ENCODE measurements around the gene WNK1. TPM values are rescaled to one million over a fixed set of nuclear protein-coding genes. Genes with fewer than 3 reads are reported as not detected.
A peak's percentile ranks its signal among the peaks of the same experiment; 100 is the strongest.

WNK1 gene
- total and polyA plus RNA-seq, 2 donors from 2014 or later, result 40.2 to 173 TPM

DNA sequence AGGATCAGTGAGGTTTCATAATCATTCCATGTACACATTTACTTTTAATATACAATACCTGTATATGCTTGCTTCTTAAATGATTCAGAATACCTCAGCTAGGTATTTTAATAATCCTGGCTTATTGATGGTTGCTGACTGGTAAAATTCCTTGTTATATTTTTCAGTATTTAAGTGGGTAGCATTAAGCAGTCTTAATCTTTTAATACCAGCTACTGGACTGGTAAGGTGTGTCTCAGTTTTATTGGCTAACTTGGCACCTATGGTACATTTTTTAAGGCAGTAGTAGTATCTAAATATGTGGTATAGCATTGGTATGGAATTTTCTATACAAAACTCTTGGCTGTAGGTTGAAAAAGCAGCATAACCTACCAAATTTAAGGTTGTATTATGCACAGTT is 100.5 kb downstream of the WNK1 start:
- DNase-seq (no peak), FAIRE-seq (no peak)
- Histone ChIP-seq H3K27me3 (ENCODE audit: control insufficient read depth, insufficient read depth, low read length) (no peaks in the 10 kb centered on the region), H3K9me3 (ENCODE audit: control insufficient read depth in 2 of 3, insufficient read depth in 1 of 3, low read length in 3 of 3) (no peaks in the 10 kb centered on the region), H3K36me3 (ENCODE audit: control insufficient read depth in 2 of 3, insufficient read depth in 3 of 3, low read length in 3 of 3) (peaks cover 0 to 13% (median 5%) of the 10 kb centered on the region in 3 donors), H3K4me1 (ENCODE audit: control insufficient read depth in 2 of 3, insufficient read depth in 2 of 3, low read depth in 1 of 3, low read length in 3 of 3) (peaks cover 0 to 4% (median 4%) of the 10 kb centered on the region in 3 donors), H3K27ac (ENCODE audit: low read depth in 2 of 2, low read length in 2 of 2) (peak overlapping the region; percentile 14 to 18), H3K9ac (ENCODE audit: low read length in 3 of 3) (peak overlapping the region in 2 of 3 donors; percentile 8 to 52), H3K4me3 (ENCODE audit: low read length in 3 of 3) (peak overlapping the region in 2 of 3 donors; percentile 48 to 57)
- no peak for TF ChIP-seq CTCF (IDR thresholded peaks at IDR 0.05; ENCODE audit: borderline replicate concordance, extremely low read depth, insufficient read depth)
- intact Hi-C loops (cut with DNase I), result no loop called here

DNA sequence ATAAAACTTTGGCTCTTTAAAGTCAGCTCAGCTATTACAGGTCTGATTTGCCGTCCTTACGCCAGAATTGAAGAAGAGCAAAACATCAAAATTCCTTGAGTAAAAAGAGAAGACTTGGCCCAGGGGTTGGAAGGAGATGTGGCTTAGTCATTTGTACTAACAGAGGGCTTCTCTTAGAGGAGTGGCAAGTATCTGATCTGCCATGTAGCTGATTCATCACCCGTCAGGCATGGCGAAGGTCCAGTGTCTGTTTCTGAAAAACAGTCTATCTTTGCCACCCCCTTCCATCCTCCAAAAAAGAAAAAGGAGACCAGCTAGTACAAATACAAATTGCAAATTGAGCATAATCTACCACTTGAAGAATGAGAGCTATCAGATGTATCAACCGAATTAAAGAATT is 105.2 kb downstream of the WNK1 start:
- DNase-seq (no peak), FAIRE-seq (no peak)
- Histone ChIP-seq H3K27me3 (ENCODE audit: control insufficient read depth, insufficient read depth, low read length) (no peaks in the 10 kb centered on the region), H3K9ac (ENCODE audit: low read length in 3 of 3) (peak overlapping the region in 1 of 3 donors; percentile 1), H3K4me1 (ENCODE audit: control insufficient read depth in 2 of 3, insufficient read depth in 2 of 3, low read depth in 1 of 3, low read length in 3 of 3) (peaks cover 0 to 2% (median 0%) of the 10 kb centered on the region in 3 donors), H3K36me3 (ENCODE audit: control insufficient read depth in 2 of 3, insufficient read depth in 3 of 3, low read length in 3 of 3) (peaks cover 2 to 49% (median 18%) of the 10 kb centered on the region in 3 donors), H3K4me3 (ENCODE audit: low read length in 3 of 3) (peak overlapping the region in 1 of 3 donors; percentile 9), H3K9me3 (ENCODE audit: control insufficient read depth in 2 of 3, insufficient read depth in 1 of 3, low read length in 3 of 3) (no peaks in the 10 kb centered on the region), H3K27ac (ENCODE audit: low read depth in 2 of 2, low read length in 2 of 2) (peak overlapping the region; percentile 15 to 51)
- TF ChIP-seq CTCF (IDR thresholded peaks at IDR 0.05; ENCODE audit: borderline replicate concordance, extremely low read depth, insufficient read depth), result no peak
- intact Hi-C loops (cut with DNase I), result no loop called here

GRCh38 chr12:862303-862911 is 110.0 kb downstream of the WNK1 start:
- FAIRE-seq, result peak; percentile 38
- intact Hi-C loops (cut with DNase I), result no loop called here

More at GRCh38 chr12:862303-862911, 110.0 kb downstream of the WNK1 start:
- Histone ChIP-seq H3K4me3 (ENCODE audit: low read length in 3 of 3) (peak overlapping the region in 1 of 3 donors; percentile 17), H3K27ac (ENCODE audit: low read depth in 2 of 2, low read length in 2 of 2) (peak overlapping the region in 1 of 2 donors; percentile 45), H3K36me3 (ENCODE audit: control insufficient read depth in 2 of 3, insufficient read depth in 3 of 3, low read length in 3 of 3) (peaks cover 2 to 45% (median 20%) of the 10 kb centered on the region in 3 donors), H3K9me3 (ENCODE audit: control insufficient read depth in 2 of 3, insufficient read depth in 1 of 3, low read length in 3 of 3) (no peaks in the 10 kb centered on the region), H3K9ac (ENCODE audit: low read length in 3 of 3) (no peak overlapping the region), H3K4me1 (ENCODE audit: control insufficient read depth in 2 of 3, insufficient read depth in 2 of 3, low read depth in 1 of 3, low read length in 3 of 3) (peaks cover 0 to 2% (median 0%) of the 10 kb centered on the region in 3 donors), H3K27me3 (ENCODE audit: control insufficient read depth, insufficient read depth, low read length) (no peaks in the 10 kb centered on the region)
- DNase-seq, result no peak
- TF ChIP-seq CTCF (IDR thresholded peaks at IDR 0.05; ENCODE audit: borderline replicate concordance, extremely low read depth, insufficient read depth), result no peak
